Measurements from ENCODE around the gene BBX.

- no peak for TF ChIP-seq POLR2AphosphoS5 (IDR thresholded peaks at IDR 0.05; ENCODE audit: low read depth, low read length)
- TF ChIP-seq, protein P1, sequence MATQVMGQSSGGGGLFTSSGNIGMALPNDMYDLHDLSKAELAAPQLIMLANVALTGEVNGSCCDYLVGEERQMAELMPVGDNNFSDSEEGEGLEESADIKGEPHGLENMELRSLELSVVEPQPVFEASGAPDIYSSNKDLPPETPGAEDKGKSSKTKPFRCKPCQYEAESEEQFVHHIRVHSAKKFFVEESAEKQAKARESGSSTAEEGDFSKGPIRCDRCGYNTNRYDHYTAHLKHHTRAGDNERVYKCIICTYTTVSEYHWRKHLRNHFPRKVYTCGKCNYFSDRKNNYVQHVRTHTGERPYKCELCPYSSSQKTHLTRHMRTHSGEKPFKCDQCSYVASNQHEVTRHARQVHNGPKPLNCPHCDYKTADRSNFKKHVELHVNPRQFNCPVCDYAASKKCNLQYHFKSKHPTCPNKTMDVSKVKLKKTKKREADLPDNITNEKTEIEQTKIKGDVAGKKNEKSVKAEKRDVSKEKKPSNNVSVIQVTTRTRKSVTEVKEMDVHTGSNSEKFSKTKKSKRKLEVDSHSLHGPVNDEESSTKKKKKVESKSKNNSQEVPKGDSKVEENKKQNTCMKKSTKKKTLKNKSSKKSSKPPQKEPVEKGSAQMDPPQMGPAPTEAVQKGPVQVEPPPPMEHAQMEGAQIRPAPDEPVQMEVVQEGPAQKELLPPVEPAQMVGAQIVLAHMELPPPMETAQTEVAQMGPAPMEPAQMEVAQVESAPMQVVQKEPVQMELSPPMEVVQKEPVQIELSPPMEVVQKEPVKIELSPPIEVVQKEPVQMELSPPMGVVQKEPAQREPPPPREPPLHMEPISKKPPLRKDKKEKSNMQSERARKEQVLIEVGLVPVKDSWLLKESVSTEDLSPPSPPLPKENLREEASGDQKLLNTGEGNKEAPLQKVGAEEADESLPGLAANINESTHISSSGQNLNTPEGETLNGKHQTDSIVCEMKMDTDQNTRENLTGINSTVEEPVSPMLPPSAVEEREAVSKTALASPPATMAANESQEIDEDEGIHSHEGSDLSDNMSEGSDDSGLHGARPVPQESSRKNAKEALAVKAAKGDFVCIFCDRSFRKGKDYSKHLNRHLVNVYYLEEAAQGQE (IDR thresholded peaks at IDR 0.05; ENCODE audit: insufficient read depth in 1 of 2, low read depth in 2 of 2, low read length in 2 of 2), result no peak
These were observed 66.7 kb downstream of the BBX start for GRCh38 chr3:107589454-107589853.

All from PFSK-1 (cell line).